Effector memory CD8-positive, alpha-beta T cell (primary cell): ENCODE results near the gene CLDN7.

Source experiments
- ATAC-seq: fragments of 150-1000 bp; cut with Tn5 transposase; replicated peaks from 2 replicates; pipeline ENCODE4 v1.10.0; 2021; ENCODE audit warnings: mild to moderate bottlenecking, moderate library complexity
- DNase-seq, 3 experiments: peaks; one replicate each; pipeline ENCODE4 v3.0.0; 2021
- H3K27ac Mint-ChIP-seq, 2 donors: one replicate each; pipeline ENCODE4 v1.8.0; 2022; ENCODE audit warnings: mild to moderate bottlenecking in 2 of 2, mixed read lengths in 2 of 2, moderate library complexity in 2 of 2
- H3K27me3 Mint-ChIP-seq, 2 donors: one replicate each; pipeline ENCODE4 v1.8.0; 2022; ENCODE audit warnings: mixed read lengths in 2 of 2
- H3K36me3 Mint-ChIP-seq: one replicate; pipeline ENCODE4 v1.8.0; 2022; ENCODE audit warnings: mild to moderate bottlenecking, moderate library complexity, mixed read lengths; ENCODE audit not compliant: insufficient read depth
- H3K4me1 Mint-ChIP-seq, 2 donors: one replicate each; pipeline ENCODE4 v1.8.0; 2022; ENCODE audit warnings: low read depth in 2 of 2, mixed read lengths in 2 of 2
- H3K4me3 Mint-ChIP-seq, 2 donors: one replicate each; pipeline ENCODE4 v1.8.0; 2022; ENCODE audit warnings: mild to moderate bottlenecking in 2 of 2, mixed read lengths in 2 of 2, moderate library complexity in 2 of 2
- H3K9me3 Mint-ChIP-seq, 2 donors: one replicate each; pipeline ENCODE4 v1.8.0; 2022; ENCODE audit warnings: mixed read lengths in 2 of 2

Gene CLDN7

DNA sequence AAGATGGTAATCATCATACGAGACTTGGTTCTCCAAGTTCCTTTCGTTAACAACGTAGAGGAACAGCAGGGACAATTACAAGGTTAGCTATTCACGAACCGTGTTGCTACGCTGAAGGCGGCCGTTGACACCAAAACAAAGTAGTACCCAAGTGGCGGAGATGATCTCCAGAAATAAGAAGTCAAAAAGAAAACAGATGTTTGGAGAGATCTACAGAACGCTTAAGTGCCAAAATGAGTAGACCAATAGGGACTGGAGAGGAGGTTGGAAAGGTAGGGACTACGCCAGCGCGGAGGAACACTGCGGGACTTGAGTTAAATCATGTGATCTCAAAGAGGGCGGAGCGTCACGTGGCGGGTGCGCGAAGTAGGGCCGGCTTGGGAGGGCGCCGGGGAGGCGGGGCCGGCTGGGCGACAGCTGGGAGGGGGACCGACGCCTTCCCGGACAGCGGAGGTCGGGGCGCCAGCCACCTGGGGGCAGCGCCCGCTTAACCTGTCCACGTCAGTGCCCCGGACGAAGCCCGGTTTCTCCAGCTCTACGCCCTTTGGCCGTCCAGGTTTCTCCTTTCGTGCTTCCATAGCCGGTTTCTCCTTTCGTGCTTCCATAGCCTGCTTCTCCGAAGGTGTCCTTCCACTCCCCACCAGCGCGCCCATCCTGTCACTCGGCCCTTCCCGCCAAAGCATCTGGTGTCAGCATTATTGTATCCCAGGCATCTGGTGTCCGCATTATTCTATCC lies 19.4 kb downstream of the CLDN7 start:
- ATAC-seq (peak; percentile 53), DNase-seq (peak; percentile 90 to 95 (median 93))
- Mint-ChIP-seq H3K36me3 (peaks cover 76% of the 10 kb centered on the region), H3K4me3 (peak overlapping the region; percentile 99 to 100), H3K9me3 (no peaks in the 10 kb centered on the region), H3K27me3 (no peaks in the 10 kb centered on the region), H3K27ac (peak overlapping the region; percentile 98 to 99), H3K4me1 (peaks cover 33 to 37% of the 10 kb centered on the region in 2 donors)

DNA sequence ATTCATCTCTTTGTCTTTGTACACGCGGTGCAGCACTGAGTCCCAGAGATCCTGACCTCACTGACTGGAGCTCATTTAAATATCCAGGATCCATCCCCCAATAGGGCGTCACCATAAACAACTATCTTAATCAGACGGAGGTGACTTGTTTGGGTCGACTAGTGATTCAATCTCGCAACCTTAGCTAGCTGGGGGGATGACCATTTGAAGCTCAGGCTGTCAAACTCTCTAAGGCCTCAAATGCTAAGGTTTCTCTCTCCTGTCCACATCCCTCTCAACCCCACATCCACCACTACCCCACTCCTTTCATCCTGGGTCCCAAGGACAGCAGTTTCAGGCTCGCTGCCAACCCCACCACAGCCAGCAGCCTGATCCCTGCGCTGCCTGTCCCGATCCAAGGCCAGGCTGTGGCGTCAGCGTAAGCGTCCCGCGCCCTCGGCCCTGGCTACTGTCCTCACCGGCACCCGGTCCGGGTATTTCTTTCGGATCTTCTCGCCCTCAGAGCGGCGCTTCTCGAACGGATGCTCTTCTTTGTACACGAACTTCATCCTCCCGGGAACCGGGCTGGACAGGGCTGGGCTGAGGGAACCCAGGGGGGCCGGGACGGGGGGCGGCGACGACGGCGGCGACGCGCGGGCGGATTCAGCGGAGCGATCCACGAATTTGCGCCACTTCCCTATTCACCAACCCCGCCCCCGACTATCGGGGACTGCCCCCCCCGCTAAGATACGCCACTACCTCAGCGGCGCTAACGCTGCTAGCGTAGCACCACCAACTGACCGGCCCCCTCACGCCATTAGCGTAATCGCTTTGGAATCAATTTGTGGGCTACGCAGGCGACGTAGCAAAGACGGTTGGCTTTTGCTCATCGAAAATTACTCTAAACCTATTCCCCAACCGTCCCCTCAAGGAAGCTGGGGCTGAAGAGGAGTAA lies 20.2 kb downstream of the CLDN7 start, which contains the start of gene GABARAP:
GABARAP (minus strand) TSS at position 667 of the 934 bp plus-strand sequence; CDS start at position 548, 119 bp downstream.
- DNase-seq = peak; percentile 88 to 93 (median 91)
- H3K4me1 Mint-ChIP-seq = peaks cover 37 to 40% of the 10 kb centered on the region in 2 donors
- H3K4me3 Mint-ChIP-seq = peak within 1 kb of the TSS; percentile 99 to 100
- peak within 1 kb of the TSS; percentile 98 to 99 for H3K27ac Mint-ChIP-seq
- no peaks in the 10 kb centered on the region for H3K9me3 Mint-ChIP-seq
- peak; percentile 45 for ATAC-seq
- no peaks in the 10 kb centered on the region for H3K27me3 Mint-ChIP-seq
- peaks cover 84% of the 10 kb centered on the region for H3K36me3 Mint-ChIP-seq

DNA sequence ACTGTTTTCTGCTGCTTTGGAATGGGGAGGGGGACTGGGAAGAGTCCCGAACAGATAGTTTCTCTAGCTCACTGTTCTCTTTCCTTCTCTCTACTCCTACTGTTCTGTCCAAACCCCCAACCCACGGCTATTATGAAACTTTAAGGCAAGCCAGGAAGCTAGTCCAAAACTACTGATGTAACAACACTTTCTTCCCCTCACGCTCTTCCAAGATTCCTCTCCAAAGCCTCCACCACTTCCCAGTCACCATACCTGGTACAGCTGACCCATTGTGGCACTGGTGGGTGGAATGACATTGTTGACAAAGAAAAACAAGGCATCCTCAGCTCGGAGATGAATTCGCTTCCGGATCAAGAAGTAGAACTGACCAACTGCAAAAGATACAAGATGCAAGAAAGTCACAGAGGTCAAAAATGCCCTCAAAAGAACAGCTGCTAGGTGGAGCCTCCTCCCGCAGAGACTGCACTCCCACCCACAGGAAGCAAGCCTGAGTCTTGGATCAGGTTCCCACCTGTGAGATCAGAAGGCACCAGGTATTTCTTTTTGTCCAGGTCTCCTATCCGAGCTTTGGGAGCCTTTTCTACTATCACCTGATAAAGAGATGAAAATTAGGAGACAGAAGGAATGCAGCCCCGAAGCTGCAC lies 21.1 kb downstream of the CLDN7 start:
- Mint-ChIP-seq H3K4me3 (peak overlapping the region; percentile 99 to 100), H3K4me1 (peaks cover 42 to 47% of the 10 kb centered on the region in 2 donors), H3K9me3 (no peaks in the 10 kb centered on the region), H3K27me3 (no peaks in the 10 kb centered on the region), H3K27ac (peak overlapping the region; percentile 98 to 99), H3K36me3 (peaks cover 84% of the 10 kb centered on the region)
- DNase-seq (no peak), ATAC-seq (no peak)

DNA sequence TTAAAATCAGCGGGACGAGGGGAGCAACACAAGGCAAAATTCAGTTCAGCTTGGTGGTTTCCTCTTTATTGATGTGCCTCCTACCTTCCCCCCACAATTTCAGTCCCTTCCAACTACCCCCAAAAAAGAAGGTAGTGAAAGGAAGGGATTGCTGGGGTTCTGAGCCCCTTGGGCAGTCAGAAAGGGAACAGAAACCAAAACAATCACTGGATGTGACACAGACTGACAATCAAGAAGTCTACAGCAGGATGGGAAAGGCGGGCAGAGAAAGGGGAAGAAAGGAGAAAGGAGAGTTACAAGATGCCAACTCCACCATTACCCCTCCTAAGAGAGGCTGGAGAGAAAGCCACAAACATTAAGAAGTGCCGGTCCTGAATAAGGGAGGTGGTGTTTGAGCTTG lies 21.9 kb downstream of the CLDN7 start:
- Mint-ChIP-seq H3K4me1 (peaks cover 46 to 54% of the 10 kb centered on the region in 2 donors), H3K27me3 (no peaks in the 10 kb centered on the region), H3K36me3 (peaks cover 83% of the 10 kb centered on the region), H3K27ac (peak overlapping the region; percentile 38 to 89), H3K9me3 (no peaks in the 10 kb centered on the region), H3K4me3 (peak overlapping the region; percentile 99 to 100)
- ATAC-seq (no peak), DNase-seq (no peak)

DNA sequence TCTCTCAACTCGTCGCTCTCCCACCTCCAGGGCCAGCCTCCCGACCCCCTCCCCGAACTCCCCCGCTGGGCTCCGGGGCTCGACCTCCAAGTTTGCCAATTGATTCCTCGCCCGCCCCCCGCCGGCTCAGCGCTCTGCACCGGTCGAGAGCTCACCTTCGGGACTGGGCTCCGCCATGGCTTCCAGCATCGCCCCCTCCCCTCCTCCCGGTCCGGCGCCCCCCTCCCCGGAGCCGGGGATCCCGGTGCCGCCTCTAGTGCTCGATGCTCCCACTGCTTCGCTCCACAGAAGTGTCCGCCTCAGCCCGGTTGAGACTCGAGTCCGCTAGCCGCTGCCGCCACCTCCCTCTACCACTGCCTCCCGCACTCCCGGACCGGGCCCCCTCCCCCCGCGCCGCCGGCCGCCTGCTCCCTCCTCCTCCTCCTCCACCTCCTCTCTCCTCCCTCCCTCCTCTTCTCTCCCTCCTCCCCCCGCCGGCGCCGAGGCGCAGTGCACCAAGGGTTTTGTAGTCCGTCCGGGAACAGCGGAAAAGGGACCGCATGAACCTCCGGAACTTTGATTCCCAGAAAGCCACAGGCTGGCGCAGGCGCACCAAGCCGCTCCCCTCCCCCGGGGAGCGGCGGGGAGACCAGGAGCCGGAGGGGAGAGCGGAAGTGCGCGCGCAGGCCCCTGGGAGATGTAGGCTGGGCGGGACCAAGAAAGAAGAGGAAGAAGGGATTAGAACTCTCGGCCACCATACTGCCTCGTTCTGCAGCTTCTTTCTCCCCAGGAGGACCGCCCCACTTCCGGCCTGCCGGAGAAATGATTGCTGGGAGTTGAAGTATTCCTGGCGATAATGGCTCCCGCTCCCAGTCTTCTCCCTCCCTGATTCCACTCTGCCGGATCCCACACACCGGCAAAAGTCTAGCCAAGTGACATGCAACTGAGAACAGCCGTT lies 22.9 kb downstream of the CLDN7 start, which contains the start of gene PHF23:
PHF23 (minus strand) TSS at position 367 of the 937 bp plus-strand sequence; CDS start at position 189, 178 bp downstream.
- no peaks in the 10 kb centered on the region for H3K27me3 Mint-ChIP-seq
- H3K4me3 Mint-ChIP-seq = peak within 1 kb of the TSS; percentile 99 to 100
- peaks cover 53 to 63% of the 10 kb centered on the region in 2 donors for H3K4me1 Mint-ChIP-seq
- H3K27ac Mint-ChIP-seq = peak within 1 kb of the TSS; percentile 89 to 91
- no peaks in the 10 kb centered on the region for H3K9me3 Mint-ChIP-seq
- peak; percentile 66 for ATAC-seq
- peaks cover 85% of the 10 kb centered on the region for H3K36me3 Mint-ChIP-seq
- peak; percentile 86 to 91 (median 90) for DNase-seq

DNA sequence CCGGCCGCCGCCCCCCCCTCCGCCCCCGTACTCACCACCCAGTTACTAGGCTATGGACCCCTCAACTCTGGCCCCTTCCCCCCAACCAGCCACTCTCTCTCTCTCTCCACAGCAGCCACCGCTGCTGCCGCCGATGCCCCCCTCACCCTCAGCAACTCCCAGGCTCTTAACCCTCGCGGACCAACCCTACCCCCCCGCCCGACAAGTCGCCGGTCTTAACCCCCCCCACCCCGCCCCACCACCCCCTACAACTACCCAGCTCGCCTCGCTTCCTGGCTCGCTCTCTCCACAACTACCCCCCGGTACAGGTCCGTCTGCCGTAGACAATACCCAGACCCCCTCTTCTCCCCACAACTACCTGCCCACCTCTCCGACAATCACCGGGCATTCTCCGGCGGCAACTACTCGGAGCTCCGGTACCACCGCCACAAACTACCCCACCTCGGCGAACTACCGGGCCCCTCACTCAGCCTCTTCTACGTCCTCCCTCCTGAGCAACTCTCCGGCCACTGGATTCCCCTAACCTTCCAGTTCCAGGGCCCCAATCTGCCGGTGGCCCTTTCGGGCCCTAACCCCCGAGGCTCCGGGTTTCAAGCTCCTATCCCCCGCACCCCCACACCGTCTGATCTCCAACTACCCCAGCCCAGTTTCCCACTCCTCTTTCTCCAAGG lies 23.7 kb downstream of the CLDN7 start:
- peak in 2 of 3 experiments; percentile 18 to 33 for DNase-seq
- Mint-ChIP-seq H3K27ac (peak overlapping the region; percentile 89 to 91), H3K27me3 (no peaks in the 10 kb centered on the region), H3K36me3 (peaks cover 88% of the 10 kb centered on the region), H3K4me1 (peaks cover 57 to 69% of the 10 kb centered on the region in 2 donors), H3K9me3 (no peaks in the 10 kb centered on the region), H3K4me3 (peak overlapping the region; percentile 99 to 100)
- ATAC-seq = no peak

DNA sequence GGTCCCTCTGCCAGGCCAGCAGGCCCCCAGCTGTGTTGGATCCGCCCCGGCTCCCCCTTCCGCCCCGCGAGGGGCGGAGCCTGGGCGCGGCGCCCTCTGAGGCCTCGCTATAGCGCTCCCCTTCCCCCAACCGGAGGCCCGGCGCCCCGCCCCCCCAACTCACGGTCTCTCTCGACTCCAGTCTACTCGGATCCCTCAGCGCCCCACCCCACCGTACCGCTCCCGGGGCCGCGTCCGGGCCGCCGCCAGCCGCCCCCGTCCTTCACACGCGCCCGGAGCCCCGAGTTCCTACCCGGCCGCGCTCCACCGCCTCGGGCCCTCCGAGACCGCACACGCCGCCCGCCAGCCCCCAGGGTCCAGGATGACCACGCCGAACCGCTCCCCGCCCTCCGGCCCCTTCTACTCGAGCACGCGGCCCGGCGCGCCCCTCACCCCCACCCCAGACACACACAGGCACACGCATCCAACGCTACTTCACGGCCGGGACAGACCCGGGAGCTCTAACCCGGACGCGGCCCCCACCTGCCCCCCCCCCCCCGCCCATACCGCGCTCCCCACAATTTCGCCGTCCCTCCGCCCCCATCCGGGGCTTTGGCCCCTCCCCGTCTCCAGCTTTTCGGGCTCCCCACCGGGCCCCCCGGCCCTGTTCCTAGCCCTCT lies 24.4 kb downstream of the CLDN7 start:
- no peaks in the 10 kb centered on the region for H3K27me3 Mint-ChIP-seq
- ATAC-seq (peak; percentile 16), DNase-seq (peak; percentile 60 to 61 (median 61))
- H3K9me3 Mint-ChIP-seq = no peaks in the 10 kb centered on the region
- H3K36me3 Mint-ChIP-seq = peaks cover 86% of the 10 kb centered on the region
- peaks cover 59 to 72% of the 10 kb centered on the region in 2 donors for H3K4me1 Mint-ChIP-seq
- H3K27ac Mint-ChIP-seq = peak overlapping the region; percentile 89 to 91
- H3K4me3 Mint-ChIP-seq = peak overlapping the region; percentile 99 to 100

DNA sequence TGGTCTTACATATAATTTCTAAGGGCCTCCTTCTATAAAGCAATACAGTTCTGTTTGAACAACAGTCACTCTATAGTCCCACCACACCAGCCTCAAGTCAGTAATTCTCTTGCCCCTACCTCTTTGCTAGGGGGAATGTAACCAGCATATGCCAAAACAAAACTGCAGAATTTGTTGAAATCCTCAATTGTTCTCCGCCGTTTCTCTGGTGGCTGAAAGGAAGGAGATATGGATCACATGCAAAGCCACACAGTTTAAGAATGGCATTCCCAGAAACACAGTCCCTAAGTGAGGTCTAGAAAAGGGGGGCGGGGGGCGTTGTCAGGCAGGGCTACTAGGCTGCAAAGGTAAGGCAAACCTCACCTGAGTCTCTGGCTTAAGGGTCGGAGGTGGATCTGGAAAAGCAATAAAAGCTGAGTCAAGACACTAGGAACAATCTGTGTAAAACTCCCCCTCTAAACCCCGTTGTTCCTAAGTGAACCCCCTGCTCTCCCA lies 25.0 kb downstream of the CLDN7 start:
- no peaks in the 10 kb centered on the region for H3K27me3 Mint-ChIP-seq
- no peaks in the 10 kb centered on the region for H3K9me3 Mint-ChIP-seq
- peak overlapping the region; percentile 89 to 91 for H3K27ac Mint-ChIP-seq
- DNase-seq = no peak
- H3K4me1 Mint-ChIP-seq = peaks cover 61 to 68% of the 10 kb centered on the region in 2 donors
- peaks cover 80% of the 10 kb centered on the region for H3K36me3 Mint-ChIP-seq
- H3K4me3 Mint-ChIP-seq = peak overlapping the region; percentile 99 to 100
- no peak for ATAC-seq

DNA sequence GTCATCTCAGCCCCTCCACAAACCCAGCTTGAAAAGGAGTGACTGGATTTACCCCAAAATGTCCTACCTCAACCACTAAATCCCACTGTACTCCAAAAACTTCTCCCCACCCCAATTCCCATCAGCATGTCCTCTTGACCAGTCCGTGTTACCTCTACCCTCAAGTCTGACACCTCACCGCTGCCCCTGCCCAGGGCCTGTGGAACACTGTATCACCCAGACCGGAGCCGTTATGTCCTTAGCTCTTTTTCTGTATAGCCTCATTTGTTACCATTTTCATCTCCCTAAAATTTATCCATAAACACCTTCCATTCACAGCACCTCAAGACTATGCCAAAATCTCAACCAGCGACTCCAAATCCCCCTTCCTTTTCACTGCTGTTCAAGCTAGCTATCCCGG lies 25.5 kb downstream of the CLDN7 start:
- Mint-ChIP-seq H3K4me1 (peaks cover 60 to 68% of the 10 kb centered on the region in 2 donors), H3K36me3 (peaks cover 75% of the 10 kb centered on the region), H3K9me3 (no peaks in the 10 kb centered on the region), H3K4me3 (peak overlapping the region; percentile 99 to 100), H3K27ac (peak overlapping the region; percentile 1 to 89), H3K27me3 (no peaks in the 10 kb centered on the region)
- ATAC-seq (no peak), DNase-seq (no peak)

DNA sequence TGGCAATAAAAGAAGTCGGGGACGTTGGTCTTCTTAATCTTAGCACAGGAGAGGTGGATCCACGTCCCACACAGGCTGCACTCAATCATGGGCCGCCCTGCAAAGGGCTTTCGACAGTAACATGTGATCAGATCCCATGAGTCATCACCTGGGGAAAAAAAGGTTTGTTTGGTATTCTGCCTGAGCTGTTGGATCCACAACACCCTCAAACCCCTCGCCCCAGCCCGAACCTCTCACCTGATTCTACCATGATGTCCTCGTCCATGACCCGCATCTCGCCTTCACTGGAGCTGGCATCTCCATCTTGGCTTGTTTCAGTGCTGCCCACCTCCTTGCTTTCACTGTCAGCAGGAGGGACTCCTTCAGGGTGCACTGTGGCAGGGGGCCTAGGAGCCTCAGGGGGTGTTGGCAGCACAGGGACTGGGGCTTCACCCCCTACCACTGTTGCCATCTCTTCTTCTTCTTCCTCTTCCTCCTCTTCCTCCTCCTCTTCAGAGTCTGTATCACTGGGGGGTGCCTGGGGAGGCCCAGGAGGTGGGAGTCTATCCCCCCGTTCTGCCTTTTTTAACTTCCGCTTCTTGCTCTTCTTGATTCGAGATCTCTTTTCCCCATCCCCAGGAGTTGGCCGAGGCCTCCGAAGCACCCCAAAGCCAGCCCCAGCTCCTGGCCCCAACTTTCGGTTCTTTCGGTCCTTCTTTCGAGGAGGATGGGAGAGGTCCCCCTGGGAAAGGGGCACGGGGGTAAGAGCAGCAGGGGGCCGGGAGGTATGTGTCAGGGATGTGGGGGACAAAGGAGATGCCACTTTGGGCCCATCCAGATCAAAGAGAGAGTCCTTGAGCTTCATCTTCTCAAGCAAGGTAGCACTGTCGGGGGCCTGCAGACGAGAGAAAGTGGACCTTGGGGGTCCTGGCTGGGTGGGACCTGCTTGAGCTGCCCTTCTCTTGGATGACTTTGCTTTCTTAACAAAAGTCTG lies 26.3 kb downstream of the CLDN7 start:
- Mint-ChIP-seq H3K4me3 (peak overlapping the region in 1 of 2 donors; percentile 92), H3K9me3 (no peaks in the 10 kb centered on the region), H3K27me3 (no peaks in the 10 kb centered on the region), H3K4me1 (peaks cover 53 to 66% of the 10 kb centered on the region in 2 donors), H3K36me3 (peaks cover 70% of the 10 kb centered on the region), H3K27ac (no peak overlapping the region)
- ATAC-seq = no peak
- DNase-seq = no peak
